GM21737 (cell line): Measurements from ENCODE around the gene GADD45G.

Experiments
- ATAC-seq: cut with Tn5 transposase; IDR thresholded peaks from one replicate; pipeline ENCODE4 v1.9.1; 2021; ENCODE audit warnings: mild to moderate bottlenecking, moderate library complexity; ENCODE audit not compliant: unreplicated experiment

Gene GADD45G

GRCh38 chr9:89592213-89592815 is 12.5 kb upstream of the GADD45G start:
- no peak for ATAC-seq

DNA sequence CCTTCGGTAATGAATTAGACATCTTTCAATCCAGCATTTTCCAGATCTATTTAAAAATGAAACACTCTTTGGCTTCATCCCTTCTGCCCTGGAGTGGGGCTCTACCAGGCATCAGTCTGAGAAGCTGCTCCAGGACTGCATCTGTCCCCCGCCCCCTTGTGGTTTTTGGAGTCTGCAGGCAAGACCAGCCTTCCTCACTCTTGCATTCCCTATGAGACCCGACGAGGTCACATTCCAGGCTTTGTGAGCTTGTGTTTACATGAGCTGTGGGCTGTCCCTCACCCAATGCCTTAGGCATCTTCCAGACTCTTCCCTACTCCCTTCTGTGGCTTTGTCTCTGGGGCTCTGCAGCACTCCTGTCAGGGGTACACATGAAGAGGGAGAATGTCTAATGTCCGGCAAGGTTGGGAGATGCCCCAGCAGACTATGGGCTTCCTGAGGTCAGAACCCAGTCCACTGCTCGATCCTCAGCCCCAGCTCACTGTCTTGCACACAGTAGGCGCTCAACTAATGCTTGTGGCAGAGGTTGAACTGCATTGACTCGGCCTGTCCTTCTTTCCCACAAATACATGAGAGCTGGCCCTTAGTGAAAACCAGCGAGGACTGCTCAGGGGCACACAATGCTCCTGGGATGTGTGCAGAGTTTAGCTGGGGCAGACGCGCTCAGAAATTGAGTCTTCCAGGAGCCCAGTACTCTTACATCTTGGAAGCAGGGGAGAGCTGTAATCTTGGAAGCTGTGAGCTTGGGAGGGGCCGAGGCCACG is 11.7 kb upstream of the GADD45G start:
- ATAC-seq, result no peak

GRCh38 chr9:89593727-89594427 is 10.9 kb upstream of the GADD45G start:
- ATAC-seq, result no peak

DNA sequence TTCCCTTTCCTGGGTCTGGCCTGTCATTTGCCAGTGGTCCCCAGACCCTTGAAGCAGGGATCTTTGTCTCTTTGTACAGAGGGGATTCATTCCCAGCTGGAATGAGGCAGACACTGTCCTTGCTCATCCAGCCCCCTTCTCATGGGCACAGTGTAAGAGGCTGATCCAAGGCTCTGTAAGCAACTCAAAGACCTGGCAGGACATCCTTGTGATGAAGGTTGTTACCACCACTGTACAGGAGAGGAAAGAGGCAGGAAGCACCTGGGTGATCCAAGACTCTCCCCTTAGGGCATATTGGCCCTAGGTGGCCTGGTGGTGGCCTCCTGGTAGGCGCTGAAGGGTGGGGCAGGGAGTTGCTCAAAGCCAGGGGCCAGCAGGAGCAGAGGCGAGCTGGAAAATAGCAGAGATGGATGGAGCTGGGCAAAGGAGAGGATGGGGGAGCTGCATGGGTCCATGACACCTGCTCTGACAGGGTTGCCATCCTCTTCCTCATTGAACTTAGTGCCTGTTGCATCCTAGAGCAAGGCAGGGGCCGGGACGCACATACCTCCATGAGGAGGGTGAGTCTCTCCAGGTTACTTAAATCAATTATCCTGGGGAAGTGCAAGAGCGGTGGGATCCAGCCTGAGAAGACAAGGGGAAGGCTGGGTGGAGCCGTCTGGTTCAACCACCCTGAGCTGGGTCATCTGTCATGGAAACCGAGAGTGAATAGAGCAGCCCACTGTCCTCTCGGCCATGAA is 9.8 kb upstream of the GADD45G start:
- ATAC-seq, result no peak

GRCh38 chr9:89595646-89596045 is 9.2 kb upstream of the GADD45G start:
- no peak for ATAC-seq

- ATAC-seq, result no peak
Observed at GRCh38 chr9:89596937-89597555, 7.8 kb upstream of the GADD45G start.

DNA sequence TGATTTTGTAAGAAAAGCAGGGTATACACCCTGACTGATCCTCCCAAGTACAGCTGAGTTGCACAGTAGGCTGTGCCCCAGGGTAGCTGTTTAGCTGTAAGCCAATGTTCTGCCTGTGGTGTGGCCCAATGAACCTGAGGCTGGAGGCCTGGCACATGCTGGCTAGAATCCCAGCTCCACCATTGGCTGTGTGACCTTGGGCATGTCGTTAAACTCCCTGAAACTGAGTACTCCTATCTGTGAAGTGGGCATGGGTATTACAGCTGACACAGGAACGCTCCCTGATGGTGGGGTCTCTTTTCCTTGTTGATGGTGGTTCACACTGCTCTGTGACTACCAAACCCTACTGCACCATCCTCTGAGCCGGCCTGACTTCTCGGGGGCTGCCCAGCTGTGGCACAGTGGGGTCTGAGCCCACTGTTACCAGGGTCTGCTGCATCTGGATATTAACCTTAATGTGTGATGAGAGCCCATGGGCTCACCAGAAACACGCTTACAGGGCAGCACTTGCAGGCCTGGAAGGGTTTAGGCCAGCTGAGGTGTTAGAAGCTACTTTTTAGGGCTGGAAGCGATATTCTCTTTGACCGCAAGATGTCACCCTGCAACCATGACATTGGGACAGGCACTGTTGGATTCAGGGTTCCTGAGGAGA is 7.0 kb upstream of the GADD45G start:
- ATAC-seq, result no peak

DNA sequence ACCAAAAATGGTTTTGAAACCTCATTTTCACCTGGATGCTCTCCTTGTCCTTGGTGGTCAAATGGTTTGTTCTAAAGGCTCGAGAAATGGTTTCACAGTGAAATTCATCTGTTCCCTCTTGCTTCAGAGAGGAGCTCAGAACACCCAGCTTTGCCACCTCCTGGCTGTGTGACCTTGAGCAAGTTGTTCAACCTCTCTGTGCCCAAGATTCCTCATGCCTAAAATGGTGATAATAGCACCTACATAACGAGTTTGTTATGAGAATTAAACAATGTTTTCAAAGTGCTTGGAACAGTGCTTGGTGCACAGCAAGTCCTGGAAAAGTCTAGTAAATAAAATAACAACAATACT is 6.5 kb upstream of the GADD45G start:
- ATAC-seq, result no peak

GRCh38 chr9:89598926-89599325 is 5.9 kb upstream of the GADD45G start:
- ATAC-seq, result no peak

GRCh38 chr9:89600831-89601230 is 4.0 kb upstream of the GADD45G start:
- no peak for ATAC-seq

- ATAC-seq, result no peak
Observed at GRCh38 chr9:89601306-89601705, 3.5 kb upstream of the GADD45G start.

DNA sequence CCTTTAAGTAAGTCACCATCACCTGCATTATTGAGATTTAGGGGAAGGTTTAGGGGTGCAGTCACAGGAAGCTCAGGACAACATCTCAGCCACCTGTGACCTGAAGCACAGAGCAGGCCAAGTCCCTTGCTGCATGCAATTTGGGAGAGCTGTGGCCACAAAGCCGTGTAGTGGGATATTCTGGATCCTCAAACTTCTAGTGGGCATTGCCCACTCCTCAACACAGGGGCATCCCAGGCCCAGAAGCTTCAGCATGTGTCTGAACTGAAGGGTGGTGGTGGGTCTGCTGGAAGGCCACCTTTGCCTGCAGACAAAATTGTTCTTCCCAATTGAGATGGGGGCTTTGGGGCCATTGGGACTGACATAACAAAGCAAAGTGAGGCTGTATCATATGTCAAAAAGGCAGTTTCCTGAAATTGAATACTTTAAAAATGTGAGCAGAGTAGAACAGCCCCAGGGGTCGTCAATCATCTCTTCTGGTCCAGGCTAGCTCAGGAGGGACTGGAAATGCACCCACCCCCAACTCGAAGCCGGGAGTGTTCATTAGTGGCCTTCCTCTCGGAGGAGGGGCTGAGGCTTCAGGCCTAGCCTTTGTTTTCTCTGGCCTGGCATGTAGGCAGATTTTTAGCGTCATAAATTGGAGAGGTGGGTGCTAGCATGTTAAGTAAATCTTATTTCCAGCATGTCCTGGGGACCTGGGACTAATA is 2.8 kb upstream of the GADD45G start:
- no peak for ATAC-seq

DNA sequence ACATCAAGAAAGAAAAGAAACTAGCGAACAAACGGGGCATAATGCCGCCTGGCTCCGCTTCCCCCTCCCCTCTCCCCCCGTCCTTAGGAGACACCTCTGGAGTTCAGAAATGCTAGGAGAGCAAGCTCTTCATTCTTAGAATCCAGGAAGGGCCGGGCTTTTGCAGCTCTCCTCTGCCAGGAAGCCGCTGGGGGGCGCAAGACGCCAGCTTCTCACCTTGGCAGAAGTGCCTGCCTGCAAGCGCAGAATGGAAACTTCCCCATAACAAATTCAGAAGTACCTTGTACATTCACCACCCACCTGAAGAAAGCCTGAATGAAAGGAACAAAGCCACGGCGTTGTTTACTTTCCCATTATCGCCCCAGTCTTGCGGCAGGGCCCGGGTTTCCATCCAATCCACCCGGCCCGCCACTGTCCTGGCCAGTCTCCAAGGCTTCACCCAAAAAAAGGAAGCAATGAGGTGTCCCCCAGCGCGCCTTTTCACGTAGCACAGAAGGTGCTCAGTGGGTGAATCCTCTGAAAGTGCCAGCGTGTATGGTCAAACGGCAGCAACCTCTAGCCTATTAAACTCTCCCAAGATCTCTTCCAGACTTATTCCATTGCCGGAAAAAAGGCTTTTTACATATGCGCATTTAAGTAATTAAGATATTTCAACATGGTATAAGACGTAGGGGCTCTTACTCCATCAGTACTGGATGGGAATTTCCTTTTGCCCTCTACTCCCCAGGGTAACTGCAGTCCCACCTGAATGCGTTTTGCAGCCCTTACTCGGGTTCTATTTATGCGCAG is 1.6 kb upstream of the GADD45G start:
- no peak for ATAC-seq

GRCh38 chr9:89603767-89604665 is 796 bp upstream of the GADD45G start:
- ATAC-seq, result no peak

GRCh38 chr9:89605465-89606048 is 745 bp downstream of the GADD45G start:
- ATAC-seq, result no peak

DNA sequence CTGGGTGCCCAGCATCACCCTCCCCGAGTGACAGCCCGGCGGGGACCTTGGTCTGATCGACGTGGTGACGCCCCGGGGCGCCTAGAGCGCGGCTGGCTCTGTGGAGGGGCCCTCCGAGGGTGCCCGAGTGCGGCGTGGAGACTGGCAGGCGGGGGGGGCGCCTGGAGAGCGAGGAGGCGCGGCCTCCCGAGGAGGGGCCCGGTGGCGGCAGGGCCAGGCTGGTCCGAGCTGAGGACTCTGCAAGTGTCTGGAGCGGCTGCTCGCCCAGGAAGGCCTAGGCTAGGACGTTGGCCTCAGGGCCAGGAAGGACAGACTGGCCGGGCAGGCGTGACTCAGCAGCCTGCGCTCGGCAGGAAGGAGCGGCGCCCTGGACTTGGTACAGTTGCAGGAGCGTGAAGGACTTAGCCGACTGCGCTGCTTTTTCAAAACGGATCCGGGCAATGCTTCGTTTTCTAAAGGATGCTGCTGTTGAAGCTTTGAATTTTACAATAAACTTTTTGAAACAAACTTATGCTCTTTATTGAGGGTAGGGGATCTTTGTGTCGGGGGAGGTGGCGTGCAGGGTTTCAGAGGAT is 1.3 kb downstream of the GADD45G start:
- no peak for ATAC-seq

DNA sequence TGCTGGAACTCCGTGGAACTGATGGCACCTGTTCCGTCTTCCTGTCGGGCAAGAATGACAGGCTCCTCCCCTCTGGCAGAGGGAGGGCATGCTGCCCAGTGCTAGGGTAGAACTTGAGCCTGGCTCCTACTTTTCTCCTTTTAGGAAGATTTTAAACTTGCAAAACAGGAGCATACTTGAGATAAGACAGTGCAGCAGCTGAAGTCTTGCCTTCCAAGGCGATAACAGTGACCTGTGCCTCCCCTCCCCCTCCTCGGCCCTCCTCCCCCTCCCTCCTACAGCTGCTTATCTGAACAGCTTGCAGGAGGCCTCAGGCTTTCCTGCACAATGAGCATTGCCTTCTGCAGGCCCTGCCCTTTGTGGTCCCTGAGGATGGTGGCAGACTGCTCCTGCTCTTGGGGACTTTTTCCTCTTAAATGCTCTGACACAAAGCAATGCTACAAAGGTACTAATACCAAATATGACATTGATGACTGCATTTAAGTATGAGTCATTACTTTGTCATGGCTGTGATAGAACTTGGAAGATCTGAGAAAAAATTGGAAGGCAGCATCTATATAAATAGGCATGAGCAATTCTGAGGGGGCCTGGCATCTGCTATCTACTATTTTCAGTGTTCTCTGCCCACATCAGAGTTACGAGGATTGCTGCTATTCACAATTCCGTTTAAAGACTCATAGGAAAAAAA is 2.0 kb downstream of the GADD45G start:
- ATAC-seq, result no peak
